K562 (cell line): Measurements from ENCODE around the gene USP49. TPM values are rescaled to one million over a fixed set of nuclear protein-coding genes. Genes with fewer than 3 reads are reported as not detected.

Source experiments
- CHAMP1 ChIP-seq: fragments of 450-650 bp; IDR thresholded peaks from 2 replicates; pipeline ENCODE4 v1.6.1; 2016; ENCODE audit warnings: mild to moderate bottlenecking
- DACH1 ChIP-seq: fragments of 450-650 bp; IDR thresholded peaks from 2 replicates; pipeline ENCODE4 v1.6.1; 2018; ENCODE audit not compliant: partially characterized antibody
- DDX20 ChIP-seq: fragments of 450-650 bp; IDR thresholded peaks from 2 replicates; pipeline ENCODE4 v1.6.1; 2016; ENCODE audit warnings: missing genetic modification characterization, low read depth, mild to moderate bottlenecking, missing compliant biosample characterization, moderate library complexity
- FOXA1 ChIP-seq: fragments of 450-650 bp; IDR thresholded peaks from 2 replicates; pipeline ENCODE4 v1.6.1; 2016; ENCODE audit warnings: mild to moderate bottlenecking, borderline replicate concordance
- LCOR ChIP-seq: sonication (generic); formaldehyde crosslinking; IDR thresholded peaks from 2 replicates; pipeline ENCODE4 v1.8.0; 2022; ENCODE audit warnings: mild to moderate bottlenecking, missing genetic modification reagents
- PATZ1 ChIP-seq: fragments of 250-450 bp; sonication (Bioruptor Pico); IDR thresholded peaks from 2 replicates; pipeline ENCODE4 v1.5.0; 2020; ENCODE audit warnings: mild to moderate bottlenecking, borderline replicate concordance
- RAD51 ChIP-seq: fragments of 450-650 bp; IDR thresholded peaks from 2 replicates; pipeline ENCODE4 v1.7.1; 2016; ENCODE audit warnings: low read depth, mild to moderate bottlenecking, borderline replicate concordance
- TAF15 ChIP-seq: fragments of 200-400 bp; formaldehyde crosslinking; IDR thresholded peaks from 2 replicates; pipeline ENCODE4 v1.6.1; 2017; ENCODE audit warnings: mild to moderate bottlenecking, low read depth, low read length, moderate library complexity
- ZNF146 ChIP-seq: IDR thresholded peaks from one replicate; pipeline ENCODE4 v1.6.1; 2018; ENCODE audit warnings: missing compliant biosample characterization; ENCODE audit not compliant: unreplicated experiment
- ZNF23 ChIP-seq: fragments of 250-450 bp; sonication (Bioruptor Pico); IDR thresholded peaks from 2 replicates; pipeline ENCODE4 v1.4.0; 2020; ENCODE audit warnings: mild to moderate bottlenecking
- polyA plus RNA-seq, 8 experiments: library from polyadenylated mRNA; depleted of rRNA in 4 of 8; stranded (reverse) in 5 of 8; unstranded in 3 of 8; fragments of >200 nt; fragmentation: Nextera tagmentation in 2 of 8; fragmentation: Illumina TruSeq in 1 of 8; extraction: Ambion mirVana in 2 of 8; extraction: Trizol in 1 of 8; gene quantifications; 2 replicates each; pipeline versions ENCODE4 v1.2.1 to v1.2.3, GENCODE V29; 2011 to 2014; ENCODE audit warnings: inconsistent platforms in 1 of 8, missing spikeins in 1 of 8
- total RNA-seq, 7 experiments: library from RNA; depleted of rRNA in 6 of 7; stranded (reverse); fragments of >200 nt in 6 of 7; fragmentation: Illumina TruSeq in 2 of 7; extraction: Trizol in 2 of 7; gene quantifications; 2 replicates each; pipeline versions ENCODE4 v1.2.1 to v1.2.3, GENCODE V29; 2011 to 2021; ENCODE audit warnings: low replicate concordance in 1 of 7
- TF ChIP-seq, protein P1 (sequence below), 2 experiments: fragments of 200-800 bp in 1 of 2; sonication (Bioruptor generic) in 1 of 2; sonication (generic) in 1 of 2; formaldehyde crosslinking in 1 of 2; IDR thresholded peaks in 1 of 2; conservative IDR thresholded peaks in 1 of 2; 2 replicates each; pipeline versions ENCODE4 v1.5.0 to v1.6.1; 2016 to 2020; ENCODE audit warnings: missing compliant biosample characterization in 1 of 2, missing genetic modification characterization in 1 of 2, missing genetic modification reagents in 1 of 2
- TF ChIP-seq, protein P2 (sequence below), 2 experiments: IDR thresholded peaks in 1 of 2; conservative IDR thresholded peaks in 1 of 2; 2 replicates each; pipeline ENCODE4 v1.6.1; 2016; ENCODE audit warnings: low read depth in 2 of 2, mild to moderate bottlenecking in 1 of 2, missing compliant biosample characterization in 1 of 2, missing genetic modification characterization in 1 of 2, moderate library complexity in 1 of 2
- TF ChIP-seq, protein P3 (sequence below), 2 experiments: fragments of 450-650 bp; IDR thresholded peaks; 2 replicates each; pipeline ENCODE4 v1.6.1; 2018; ENCODE audit warnings: mild to moderate bottlenecking in 2 of 2, low read depth in 1 of 2; ENCODE audit not compliant: partially characterized antibody in 2 of 2

Gene USP49
- total and polyA plus RNA-seq, 9 of the 15 experiments (the other 6 are each of a cell fraction or from before 2014, with no cell fraction given), result 1.0 to 9.9 (median 6.5) TPM

GRCh38 chr6:41901882-41902519 lies 6.8 kb upstream of the USP49 start (continued):
- TF ChIP-seq RAD51, result no peak
- no peak for TF ChIP-seq ZNF23 (CRISPR knock-in tag)
- no peak for TF ChIP-seq LCOR (CRISPR knock-in tag)
- no peak for TF ChIP-seq ZNF146
- TF ChIP-seq, protein P1, sequence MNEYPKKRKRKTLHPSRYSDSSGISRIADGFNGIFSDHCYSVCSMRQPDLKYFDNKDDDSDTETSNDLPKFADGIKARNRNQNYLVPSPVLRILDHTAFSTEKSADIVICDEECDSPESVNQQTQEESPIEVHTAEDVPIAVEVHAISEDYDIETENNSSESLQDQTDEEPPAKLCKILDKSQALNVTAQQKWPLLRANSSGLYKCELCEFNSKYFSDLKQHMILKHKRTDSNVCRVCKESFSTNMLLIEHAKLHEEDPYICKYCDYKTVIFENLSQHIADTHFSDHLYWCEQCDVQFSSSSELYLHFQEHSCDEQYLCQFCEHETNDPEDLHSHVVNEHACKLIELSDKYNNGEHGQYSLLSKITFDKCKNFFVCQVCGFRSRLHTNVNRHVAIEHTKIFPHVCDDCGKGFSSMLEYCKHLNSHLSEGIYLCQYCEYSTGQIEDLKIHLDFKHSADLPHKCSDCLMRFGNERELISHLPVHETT (CRISPR knock-in tag; conservative IDR thresholded peaks at IDR 0.05 in 1 of 2, IDR thresholded peaks at IDR 0.05 in 1 of 2), result no peak
- TF ChIP-seq PATZ1 (CRISPR knock-in tag), result no peak
- TF ChIP-seq TAF15, result no peak
- TF ChIP-seq, protein P2, sequence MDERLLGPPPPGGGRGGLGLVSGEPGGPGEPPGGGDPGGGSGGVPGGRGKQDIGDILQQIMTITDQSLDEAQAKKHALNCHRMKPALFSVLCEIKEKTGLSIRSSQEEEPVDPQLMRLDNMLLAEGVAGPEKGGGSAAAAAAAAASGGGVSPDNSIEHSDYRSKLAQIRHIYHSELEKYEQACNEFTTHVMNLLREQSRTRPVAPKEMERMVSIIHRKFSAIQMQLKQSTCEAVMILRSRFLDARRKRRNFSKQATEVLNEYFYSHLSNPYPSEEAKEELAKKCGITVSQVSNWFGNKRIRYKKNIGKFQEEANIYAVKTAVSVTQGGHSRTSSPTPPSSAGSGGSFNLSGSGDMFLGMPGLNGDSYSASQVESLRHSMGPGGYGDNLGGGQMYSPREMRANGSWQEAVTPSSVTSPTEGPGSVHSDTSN (CRISPR knock-in tag; IDR thresholded peaks at IDR 0.05; ENCODE audit: low read depth), result no peak
- TF ChIP-seq, protein P2 (tag; conservative IDR thresholded peaks at IDR 0.05; ENCODE audit: low read depth), result peak; percentile 29; the same call in 1 of the 2 replicates
- TF ChIP-seq FOXA1, result no peak
- no peak for TF ChIP-seq DDX20
- no peak for TF ChIP-seq CHAMP1
- TF ChIP-seq, protein P3, sequence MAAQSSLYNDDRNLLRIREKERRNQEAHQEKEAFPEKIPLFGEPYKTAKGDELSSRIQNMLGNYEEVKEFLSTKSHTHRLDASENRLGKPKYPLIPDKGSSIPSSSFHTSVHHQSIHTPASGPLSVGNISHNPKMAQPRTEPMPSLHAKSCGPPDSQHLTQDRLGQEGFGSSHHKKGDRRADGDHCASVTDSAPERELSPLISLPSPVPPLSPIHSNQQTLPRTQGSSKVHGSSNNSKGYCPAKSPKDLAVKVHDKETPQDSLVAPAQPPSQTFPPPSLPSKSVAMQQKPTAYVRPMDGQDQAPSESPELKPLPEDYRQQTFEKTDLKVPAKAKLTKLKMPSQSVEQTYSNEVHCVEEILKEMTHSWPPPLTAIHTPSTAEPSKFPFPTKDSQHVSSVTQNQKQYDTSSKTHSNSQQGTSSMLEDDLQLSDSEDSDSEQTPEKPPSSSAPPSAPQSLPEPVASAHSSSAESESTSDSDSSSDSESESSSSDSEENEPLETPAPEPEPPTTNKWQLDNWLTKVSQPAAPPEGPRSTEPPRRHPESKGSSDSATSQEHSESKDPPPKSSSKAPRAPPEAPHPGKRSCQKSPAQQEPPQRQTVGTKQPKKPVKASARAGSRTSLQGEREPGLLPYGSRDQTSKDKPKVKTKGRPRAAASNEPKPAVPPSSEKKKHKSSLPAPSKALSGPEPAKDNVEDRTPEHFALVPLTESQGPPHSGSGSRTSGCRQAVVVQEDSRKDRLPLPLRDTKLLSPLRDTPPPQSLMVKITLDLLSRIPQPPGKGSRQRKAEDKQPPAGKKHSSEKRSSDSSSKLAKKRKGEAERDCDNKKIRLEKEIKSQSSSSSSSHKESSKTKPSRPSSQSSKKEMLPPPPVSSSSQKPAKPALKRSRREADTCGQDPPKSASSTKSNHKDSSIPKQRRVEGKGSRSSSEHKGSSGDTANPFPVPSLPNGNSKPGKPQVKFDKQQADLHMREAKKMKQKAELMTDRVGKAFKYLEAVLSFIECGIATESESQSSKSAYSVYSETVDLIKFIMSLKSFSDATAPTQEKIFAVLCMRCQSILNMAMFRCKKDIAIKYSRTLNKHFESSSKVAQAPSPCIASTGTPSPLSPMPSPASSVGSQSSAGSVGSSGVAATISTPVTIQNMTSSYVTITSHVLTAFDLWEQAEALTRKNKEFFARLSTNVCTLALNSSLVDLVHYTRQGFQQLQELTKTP (IDR thresholded peaks at IDR 0.05; ENCODE audit: low read depth in 1 of 2, partially characterized antibody in 2 of 2), result peak in 1 of 2 experiments; percentile 24
- no peak for TF ChIP-seq DACH1
